ENCODE results near the gene FKBP9.

- TF ChIP-seq, protein P1, sequence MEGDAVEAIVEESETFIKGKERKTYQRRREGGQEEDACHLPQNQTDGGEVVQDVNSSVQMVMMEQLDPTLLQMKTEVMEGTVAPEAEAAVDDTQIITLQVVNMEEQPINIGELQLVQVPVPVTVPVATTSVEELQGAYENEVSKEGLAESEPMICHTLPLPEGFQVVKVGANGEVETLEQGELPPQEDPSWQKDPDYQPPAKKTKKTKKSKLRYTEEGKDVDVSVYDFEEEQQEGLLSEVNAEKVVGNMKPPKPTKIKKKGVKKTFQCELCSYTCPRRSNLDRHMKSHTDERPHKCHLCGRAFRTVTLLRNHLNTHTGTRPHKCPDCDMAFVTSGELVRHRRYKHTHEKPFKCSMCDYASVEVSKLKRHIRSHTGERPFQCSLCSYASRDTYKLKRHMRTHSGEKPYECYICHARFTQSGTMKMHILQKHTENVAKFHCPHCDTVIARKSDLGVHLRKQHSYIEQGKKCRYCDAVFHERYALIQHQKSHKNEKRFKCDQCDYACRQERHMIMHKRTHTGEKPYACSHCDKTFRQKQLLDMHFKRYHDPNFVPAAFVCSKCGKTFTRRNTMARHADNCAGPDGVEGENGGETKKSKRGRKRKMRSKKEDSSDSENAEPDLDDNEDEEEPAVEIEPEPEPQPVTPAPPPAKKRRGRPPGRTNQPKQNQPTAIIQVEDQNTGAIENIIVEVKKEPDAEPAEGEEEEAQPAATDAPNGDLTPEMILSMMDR (IDR thresholded peaks at IDR 0.05; ENCODE audit: insufficient read depth, low read depth, low read length), result no peak
- no peak for TF ChIP-seq EZH2 (IDR thresholded peaks at IDR 0.05; ENCODE audit: insufficient read depth, low read length)
Measured at GRCh38 chr7:32914184-32914583, 43.1 kb upstream of the FKBP9 start.

Data from astrocyte (in vitro differentiated cells and primary cell).